Natural killer cell (primary cell): ENCODE results near the gene GSTA3. TPM values are rescaled to one million over a fixed set of nuclear protein-coding genes. Genes with fewer than 3 reads are reported as not detected.

Experiments
- ATAC-seq, 3 donors: fragments of 150-1000 bp in 2 of 3; fragments of 200-7000 bp in 1 of 3; cut with Tn5 transposase; 1 replicate in 1 of 3; 2 replicates in 2 of 3; pipeline ENCODE4 v1.10.0; 2021; ENCODE audit warnings: mild to moderate bottlenecking in 2 of 3, moderate library complexity in 2 of 3
- DNase-seq, 2 donors: peaks; one replicate each; pipeline versions ENCODE4 v3.0.0 to v3.0.0-alpha.2; 2013 to 2021; ENCODE audit warnings: mixed read lengths in 1 of 2
- H3K27ac ChIP-seq: one replicate; pipeline ENCODE4 v1.5.1; 2013; ENCODE audit warnings: mild to moderate bottlenecking, low read length
- H3K27me3 ChIP-seq: one replicate; pipeline ENCODE4 v1.6.1; 2013; ENCODE audit warnings: low read length; ENCODE audit not compliant: control insufficient read depth, insufficient read depth
- H3K36me3 ChIP-seq: one replicate; pipeline ENCODE4 v1.6.1; 2013; ENCODE audit warnings: low read length; ENCODE audit not compliant: control insufficient read depth, insufficient read depth
- H3K4me1 ChIP-seq: one replicate; pipeline ENCODE4 v1.6.1; 2013; ENCODE audit warnings: low read length; ENCODE audit not compliant: control insufficient read depth, insufficient read depth
- H3K4me3 ChIP-seq: one replicate; pipeline ENCODE4 v1.5.1; 2013; ENCODE audit warnings: low read length
- H3K9me3 ChIP-seq: one replicate; pipeline ENCODE4 v1.6.1; 2013; ENCODE audit warnings: low read length; ENCODE audit not compliant: control insufficient read depth, insufficient read depth
- H3K27ac Mint-ChIP-seq, 2 donors: one replicate each; pipeline ENCODE4 v1.8.0; 2022; ENCODE audit warnings: mild to moderate bottlenecking in 2 of 2, mixed read lengths in 2 of 2, moderate library complexity in 1 of 2
- H3K27me3 Mint-ChIP-seq, 2 donors: one replicate each; pipeline ENCODE4 v1.8.0; 2022; ENCODE audit warnings: low read depth in 2 of 2, mixed read lengths in 2 of 2
- H3K36me3 Mint-ChIP-seq: one replicate; pipeline ENCODE4 v1.8.0; 2022; ENCODE audit warnings: mixed read lengths
- H3K4me1 Mint-ChIP-seq, 2 donors: one replicate each; pipeline ENCODE4 v1.8.0; 2022; ENCODE audit warnings: mixed read lengths in 2 of 2
- H3K4me3 Mint-ChIP-seq: one replicate; pipeline ENCODE4 v1.8.0; 2022; ENCODE audit warnings: mild to moderate bottlenecking, moderate library complexity, mixed read lengths
- H3K9me3 Mint-ChIP-seq, 2 donors: one replicate each; pipeline ENCODE4 v1.8.0; 2022; ENCODE audit warnings: mixed read lengths in 2 of 2
- WGBS: methylation state at CpG from one replicate; pipeline ENCODE4 v1.1.7; 2013; ENCODE audit warnings: missing lambda C conversion rate; ENCODE audit not compliant: insufficient coverage; 5-methylcytosine and 5-hydroxymethylcytosine counted together
- intact Hi-C: fragments of 100-400 bp; cut with micrococcal nuclease; formaldehyde crosslinking; loops from one replicate; pipeline ENCODE4 v1.14.2; 2022
- total RNA-seq, 4 donors: library from RNA; stranded (reverse); fragments of 120-200 nt in 1 of 4; gene quantifications; one replicate each; pipeline versions ENCODE4 v1.2.3 to v1.2.4, GENCODE V29; 2013 to 2022
- TF ChIP-seq, protein P1 (sequence below): fragments of 200-600 bp; IDR thresholded peaks from one replicate; pipeline ENCODE4 v1.8.0; 2022; ENCODE audit warnings: antibody characterized with exemption

GSTA3 gene
- total RNA-seq, 3 donors from 2014 or later (not counting 1 experiment from before 2014, with no cell fraction given): not detected

DNA sequence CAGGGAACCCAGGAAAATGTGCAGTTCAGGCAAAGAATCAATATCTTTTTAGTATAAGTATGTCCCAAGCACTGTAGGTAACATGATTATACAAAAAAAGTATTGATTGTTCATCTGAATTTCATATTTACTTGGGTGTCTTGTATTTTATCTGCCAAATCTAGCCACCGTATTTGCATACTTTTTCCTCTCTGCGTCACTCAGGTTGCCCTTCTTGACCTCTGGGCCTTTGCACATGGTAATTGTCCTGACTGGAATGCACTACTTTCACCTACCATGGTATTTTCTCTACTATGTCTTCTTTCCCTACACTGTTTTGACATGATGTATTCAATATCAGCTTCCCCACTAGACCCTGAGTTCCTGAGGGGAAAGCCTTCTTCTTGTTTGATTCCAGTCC is 15.2 kb downstream of the GSTA3 start:
- Mint-ChIP-seq H3K9me3 (no peaks in the 10 kb centered on the region), H3K27ac (no peak overlapping the region), H3K4me3 (no peak overlapping the region), H3K27me3 (peaks cover 23 to 30% of the 10 kb centered on the region in 2 donors), H3K4me1 (no peaks in the 10 kb centered on the region), H3K36me3 (no peaks in the 10 kb centered on the region)
- H3K9me3 ChIP-seq: no peaks in the 10 kb centered on the region
- TF ChIP-seq, protein P1, sequence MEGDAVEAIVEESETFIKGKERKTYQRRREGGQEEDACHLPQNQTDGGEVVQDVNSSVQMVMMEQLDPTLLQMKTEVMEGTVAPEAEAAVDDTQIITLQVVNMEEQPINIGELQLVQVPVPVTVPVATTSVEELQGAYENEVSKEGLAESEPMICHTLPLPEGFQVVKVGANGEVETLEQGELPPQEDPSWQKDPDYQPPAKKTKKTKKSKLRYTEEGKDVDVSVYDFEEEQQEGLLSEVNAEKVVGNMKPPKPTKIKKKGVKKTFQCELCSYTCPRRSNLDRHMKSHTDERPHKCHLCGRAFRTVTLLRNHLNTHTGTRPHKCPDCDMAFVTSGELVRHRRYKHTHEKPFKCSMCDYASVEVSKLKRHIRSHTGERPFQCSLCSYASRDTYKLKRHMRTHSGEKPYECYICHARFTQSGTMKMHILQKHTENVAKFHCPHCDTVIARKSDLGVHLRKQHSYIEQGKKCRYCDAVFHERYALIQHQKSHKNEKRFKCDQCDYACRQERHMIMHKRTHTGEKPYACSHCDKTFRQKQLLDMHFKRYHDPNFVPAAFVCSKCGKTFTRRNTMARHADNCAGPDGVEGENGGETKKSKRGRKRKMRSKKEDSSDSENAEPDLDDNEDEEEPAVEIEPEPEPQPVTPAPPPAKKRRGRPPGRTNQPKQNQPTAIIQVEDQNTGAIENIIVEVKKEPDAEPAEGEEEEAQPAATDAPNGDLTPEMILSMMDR: no peak
- peaks cover 3% of the 10 kb centered on the region for H3K27me3 ChIP-seq
- ATAC-seq (no peak), DNase-seq (no peak)
- no peak overlapping the region for H3K4me3 ChIP-seq
- intact Hi-C loops: no loop called here
- no peaks in the 10 kb centered on the region for H3K36me3 ChIP-seq
- H3K4me1 ChIP-seq: no peaks in the 10 kb centered on the region
- 84% methylated on average over 2 of the region's 2 CpGs for WGBS
- no peak overlapping the region for H3K27ac ChIP-seq

DNA sequence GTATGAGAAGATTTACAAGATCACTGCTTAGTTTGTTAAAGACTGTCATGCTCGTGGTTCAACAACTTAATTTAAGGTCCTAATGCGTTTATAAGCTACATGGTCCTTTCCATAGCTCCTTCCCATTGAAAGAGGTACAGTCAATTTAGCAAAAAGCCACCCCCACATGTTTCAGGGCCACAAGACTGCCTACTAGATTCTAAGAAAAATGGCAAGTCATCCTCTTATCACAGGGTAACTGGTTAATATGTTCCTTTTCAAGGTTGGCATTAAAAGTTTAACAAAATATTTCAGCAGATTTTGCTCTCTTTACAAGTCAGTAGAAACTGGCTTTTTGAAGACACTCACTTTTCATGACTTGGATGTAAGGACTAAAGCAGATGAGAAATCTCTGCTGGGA is 15.7 kb downstream of the GSTA3 start:
- no peak overlapping the region for H3K4me3 ChIP-seq
- H3K36me3 ChIP-seq: no peaks in the 10 kb centered on the region
- WGBS: 56% methylated on average over 2 of the region's 2 CpGs
- peaks cover 3% of the 10 kb centered on the region for H3K27me3 ChIP-seq
- Mint-ChIP-seq H3K27ac (no peak overlapping the region), H3K4me1 (no peaks in the 10 kb centered on the region), H3K36me3 (no peaks in the 10 kb centered on the region), H3K4me3 (no peak overlapping the region), H3K27me3 (peaks cover 21 to 27% of the 10 kb centered on the region in 2 donors), H3K9me3 (no peaks in the 10 kb centered on the region)
- H3K4me1 ChIP-seq: no peaks in the 10 kb centered on the region
- H3K27ac ChIP-seq: no peak overlapping the region
- intact Hi-C loops: no loop called here
- TF ChIP-seq, protein P1: no peak
- ATAC-seq (no peak), DNase-seq (no peak)
- no peaks in the 10 kb centered on the region for H3K9me3 ChIP-seq

DNA sequence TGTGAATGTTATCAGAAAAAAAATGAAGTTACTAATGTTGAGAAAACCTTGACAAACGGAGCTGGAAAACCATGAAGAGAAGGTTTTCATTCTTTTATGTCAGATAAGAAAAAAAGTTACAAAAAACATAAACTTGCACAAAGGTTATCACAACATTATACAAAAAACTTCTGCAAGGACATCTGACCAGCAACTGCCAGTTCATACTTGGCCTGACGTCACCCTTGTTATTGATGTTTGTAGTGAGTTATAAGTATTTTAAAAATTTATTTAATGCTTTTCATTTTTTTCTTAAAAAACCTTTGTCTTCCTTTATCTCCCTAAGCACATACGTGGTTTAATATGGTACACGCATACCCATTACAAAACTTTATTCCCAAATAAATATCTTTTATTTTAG is 16.3 kb downstream of the GSTA3 start:
- no peak overlapping the region for H3K27ac Mint-ChIP-seq
- WGBS: no CpG with 5 or more reads among the region's 4 CpGs
- Histone ChIP-seq H3K36me3 (no peaks in the 10 kb centered on the region), H3K27ac (no peak overlapping the region), H3K9me3 (no peaks in the 10 kb centered on the region), H3K27me3 (peaks cover 3% of the 10 kb centered on the region), H3K4me1 (no peaks in the 10 kb centered on the region), H3K4me3 (no peak overlapping the region)
- DNase-seq (no peak), ATAC-seq (no peak)
- H3K27me3 Mint-ChIP-seq: peaks cover 19 to 21% of the 10 kb centered on the region in 2 donors
- no peaks in the 10 kb centered on the region for H3K36me3 Mint-ChIP-seq
- TF ChIP-seq, protein P1: no peak
- no peaks in the 10 kb centered on the region for H3K4me1 Mint-ChIP-seq
- intact Hi-C loops: no loop called here
- H3K9me3 Mint-ChIP-seq: no peaks in the 10 kb centered on the region
- H3K4me3 Mint-ChIP-seq: no peak overlapping the region

DNA sequence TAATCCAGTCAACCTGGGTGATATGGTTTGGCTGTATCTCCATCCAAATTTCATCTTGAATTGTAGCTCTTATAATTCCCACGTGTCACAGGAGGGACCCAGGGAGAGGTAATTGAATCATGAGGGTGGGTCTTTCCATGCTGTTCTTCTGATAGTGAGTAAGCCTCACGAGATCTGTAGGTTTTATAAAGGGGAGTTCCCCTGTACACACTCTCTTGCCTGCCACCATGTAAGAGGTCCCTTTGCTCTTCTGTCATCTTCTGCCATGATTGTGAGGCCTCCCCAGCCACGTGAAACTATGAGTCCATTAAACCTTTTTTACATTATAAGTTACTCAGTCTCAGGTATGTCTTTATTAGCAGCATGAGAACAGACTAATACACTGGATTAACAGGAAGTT is 19.5 kb downstream of the GSTA3 start:
- 64% methylated on average over 2 of the region's 3 CpGs for WGBS
- Histone ChIP-seq H3K4me1 (no peaks in the 10 kb centered on the region), H3K27ac (no peak overlapping the region), H3K9me3 (no peaks in the 10 kb centered on the region), H3K27me3 (peaks cover 3% of the 10 kb centered on the region), H3K4me3 (no peak overlapping the region), H3K36me3 (no peaks in the 10 kb centered on the region)
- intact Hi-C loops: no loop called here
- Mint-ChIP-seq H3K9me3 (no peaks in the 10 kb centered on the region), H3K27me3 (peaks cover 12 to 14% of the 10 kb centered on the region in 2 donors), H3K4me3 (no peak overlapping the region), H3K27ac (no peak overlapping the region), H3K4me1 (no peaks in the 10 kb centered on the region), H3K36me3 (no peaks in the 10 kb centered on the region)
- ATAC-seq (no peak), DNase-seq (no peak)
- TF ChIP-seq, protein P1: no peak
